ENCODE measurements around the gene PLD5. TPM values are rescaled to one million over a fixed set of nuclear protein-coding genes. Genes with fewer than 3 reads are reported as not detected.

The PLD5 gene
- total and polyA plus RNA-seq, 2 of the 13 experiments (the other 11 are each of a cell fraction or from before 2014, with no cell fraction given), result not detected

DNA sequence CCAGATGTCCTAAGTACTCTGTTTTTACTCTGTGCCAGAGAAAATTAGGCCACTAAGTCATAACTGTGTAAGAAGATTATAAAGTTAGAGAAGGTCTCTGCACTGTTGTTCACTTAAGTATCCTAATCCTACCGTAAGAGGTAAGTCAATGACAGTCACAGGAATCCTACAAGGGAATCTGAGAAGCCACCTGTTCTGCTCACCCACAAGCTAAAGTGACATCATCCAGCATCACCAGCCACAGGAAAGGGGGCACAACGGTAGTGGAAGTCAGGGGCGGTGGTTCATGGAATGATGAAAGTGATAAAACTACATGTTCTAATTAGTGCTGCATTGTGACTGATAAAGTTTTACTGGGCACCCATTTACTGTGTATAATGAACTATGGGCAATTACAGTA, 92.7 kb downstream of the PLD5 start:
- ATAC-seq, result no peak
- BruUV-seq (replicated peaks), result no TSS peak
- Histone ChIP-seq H3K4me1 (ENCODE audit: insufficient read depth, low read length) (no peaks in the 10 kb centered on the region), H3K27ac (ENCODE audit: extremely low read length, insufficient read depth, low read length) (no peak overlapping the region), H2AFZ (ENCODE audit: low read length) (no peak overlapping the region), H3K9ac (ENCODE audit: insufficient read depth, low read depth, low read length) (no peak overlapping the region), H3K9me3 (ENCODE audit: low read length) (no peaks in the 10 kb centered on the region), H3K4me3 (replicated peaks in 1 of 3; ENCODE audit: insufficient read depth in 1 of 3, low read depth in 2 of 3, low read length in 3 of 3) (no peak overlapping the region), H4K20me1 (ENCODE audit: insufficient read depth, low read length) (no peaks in the 10 kb centered on the region), H3K27me3 (ENCODE audit: control insufficient read depth in 1 of 2, insufficient read depth in 2 of 2, low read length in 2 of 2) (no peaks in the 10 kb centered on the region), H3K79me2 (ENCODE audit: insufficient read depth, low read length) (no peaks in the 10 kb centered on the region), H3K4me2 (ENCODE audit: low read depth, low read length) (no peak overlapping the region), H3K36me3 (replicated peaks in 1 of 2; ENCODE audit: control insufficient read depth in 1 of 2, insufficient read depth in 2 of 2, low read length in 2 of 2) (no peaks in the 10 kb centered on the region)
- POLR2A ChIA-PET, result no interaction called here
- CTCF ChIA-PET (ENCODE audit: low intra/inter-chr PET ratio, low total read pairs), result no interaction called here
- in situ Hi-C loops (cut with HindIII; ENCODE audit: extremely low pct_ligation_motif_present, low pct_unique_long_range_greater_than_20kb), result no loop called here
- intact Hi-C loops (cut with micrococcal nuclease; ENCODE audit: unreplicated experiment), result no loop called here
- TF ChIP-seq NFRKB (IDR thresholded peaks at IDR 0.05) (no peak), ATM (IDR thresholded peaks at IDR 0.05; ENCODE audit: borderline replicate concordance) (no peak), SMAD1 (CRISPR knock-in tag; IDR thresholded peaks at IDR 0.05; ENCODE audit: borderline replicate concordance, low read depth) (no peak), ZNF362 (CRISPR knock-in tag; IDR thresholded peaks at IDR 0.05; ENCODE audit: borderline replicate concordance) (no peak), ZNF367 (CRISPR knock-in tag; IDR thresholded peaks at IDR 0.05; ENCODE audit: borderline replicate concordance) (no peak), YEATS4 (CRISPR knock-in tag; IDR thresholded peaks at IDR 0.05; ENCODE audit: borderline replicate concordance) (no peak), KAT2B (IDR thresholded peaks at IDR 0.05; ENCODE audit: borderline replicate concordance, low read depth, low read length) (no peak), AGO2 (optimal IDR thresholded peaks at IDR 0.05; ENCODE audit: low read depth, low read length) (no peak), RBAK (CRISPR knock-in tag; IDR thresholded peaks at IDR 0.05) (no peak), MATR3 (CRISPR knock-in tag; IDR thresholded peaks at IDR 0.05) (no peak), ZNF563 (CRISPR knock-in tag; IDR thresholded peaks at IDR 0.05) (no peak), ZNF720 (CRISPR knock-in tag; IDR thresholded peaks at IDR 0.05) (no peak)
- TF ChIP-seq, protein P1, sequence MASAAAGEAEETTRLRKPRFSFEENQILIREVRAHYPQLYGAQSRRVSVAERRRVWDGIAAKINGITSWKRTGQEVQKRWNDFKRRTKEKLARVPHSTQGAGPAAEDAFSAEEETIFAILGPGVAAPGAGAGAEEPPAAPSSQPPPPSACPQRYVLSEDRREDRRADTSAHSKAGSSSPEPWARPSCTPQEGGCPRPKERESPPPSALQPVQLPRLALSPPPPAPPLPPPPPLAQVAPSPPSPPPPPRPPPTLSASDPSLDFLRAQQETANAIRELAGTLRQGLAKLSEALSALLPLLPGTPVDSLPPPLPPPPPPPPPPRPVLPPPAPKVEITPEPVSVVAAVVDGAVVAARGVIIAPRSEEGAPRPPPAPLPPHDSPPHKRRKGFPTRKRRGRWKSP (CRISPR knock-in tag; IDR thresholded peaks at IDR 0.05), result no peak
- TF ChIP-seq, protein P2, sequence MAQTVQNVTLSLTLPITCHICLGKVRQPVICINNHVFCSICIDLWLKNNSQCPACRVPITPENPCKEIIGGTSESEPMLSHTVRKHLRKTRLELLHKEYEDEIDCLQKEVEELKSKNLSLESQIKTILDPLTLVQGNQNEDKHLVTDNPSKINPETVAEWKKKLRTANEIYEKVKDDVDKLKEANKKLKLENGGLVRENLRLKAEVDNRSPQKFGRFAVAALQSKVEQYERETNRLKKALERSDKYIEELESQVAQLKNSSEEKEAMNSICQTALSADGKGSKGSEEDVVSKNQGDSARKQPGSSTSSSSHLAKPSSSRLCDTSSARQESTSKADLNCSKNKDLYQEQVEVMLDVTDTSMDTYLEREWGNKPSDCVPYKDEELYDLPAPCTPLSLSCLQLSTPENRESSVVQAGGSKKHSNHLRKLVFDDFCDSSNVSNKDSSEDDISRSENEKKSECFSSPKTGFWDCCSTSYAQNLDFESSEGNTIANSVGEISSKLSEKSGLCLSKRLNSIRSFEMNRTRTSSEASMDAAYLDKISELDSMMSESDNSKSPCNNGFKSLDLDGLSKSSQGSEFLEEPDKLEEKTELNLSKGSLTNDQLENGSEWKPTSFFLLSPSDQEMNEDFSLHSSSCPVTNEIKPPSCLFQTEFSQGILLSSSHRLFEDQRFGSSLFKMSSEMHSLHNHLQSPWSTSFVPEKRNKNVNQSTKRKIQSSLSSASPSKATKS (CRISPR knock-in tag; IDR thresholded peaks at IDR 0.05), result no peak
- FAIRE-seq, result no peak
- WGBS (ENCODE audit: low lambda C conversion rate), result 0% methylated on average over 2 of the region's 3 CpGs
- no peak for DNase-seq (ENCODE audit: low spot score)
